ENCODE measurements around the gene SMOC1.

- TF ChIP-seq CTCF (conservative IDR thresholded peaks at IDR 0.05; ENCODE audit: low read depth, low read length) (no peak), EZH2 (IDR thresholded peaks at IDR 0.05; ENCODE audit: low read length, unreplicated experiment) (no peak), EZH2phosphoT487 (IDR thresholded peaks at IDR 0.05; ENCODE audit: borderline replicate concordance, low read length) (no peak)
Observed at GRCh38 chr14:69880893-69881292, 1.7 kb downstream of the SMOC1 start.

Measured in PC-3 (cell line).